Mesenchymal stem cell (in vitro differentiated cells and primary cell): ENCODE measurements around the gene P4HA2.

Source experiments
- DNase-seq: peaks from one replicate; pipeline ENCODE4 v3.0.0-alpha.2; 2013
- H2AFZ ChIP-seq: one replicate; pipeline ENCODE4 v1.6.1; 2013; ENCODE audit warnings: low read depth, mild to moderate bottlenecking, control low read depth, inconsistent platforms, low read length, moderate library complexity
- H2AK5ac ChIP-seq: 2 replicates; pipeline ENCODE4 v1.6.1; 2013; ENCODE audit warnings: low read length, moderate library complexity, mild to moderate bottlenecking, inconsistent platforms; ENCODE audit not compliant: severe bottlenecking
- H2BK120ac ChIP-seq: one replicate; pipeline ENCODE4 v1.6.1; 2013; ENCODE audit warnings: low read depth, mild to moderate bottlenecking, inconsistent platforms, low read length, moderate library complexity
- H2BK12ac ChIP-seq, 2 experiments: one replicate each; pipeline ENCODE4 v1.6.1; 2013; ENCODE audit warnings: inconsistent platforms in 2 of 2, low read length in 2 of 2, mild to moderate bottlenecking in 2 of 2, moderate library complexity in 2 of 2, control low read depth in 1 of 2
- H2BK15ac ChIP-seq: one replicate; pipeline ENCODE4 v1.6.1; 2013; ENCODE audit warnings: mild to moderate bottlenecking, low read depth, inconsistent platforms; ENCODE audit not compliant: poor library complexity, severe bottlenecking
- H2BK5ac ChIP-seq: 2 replicates; pipeline ENCODE4 v1.6.1; 2013; ENCODE audit warnings: low read depth, mild to moderate bottlenecking, low read length, control low read depth, inconsistent platforms; ENCODE audit not compliant: poor library complexity, severe bottlenecking
- H3K14ac ChIP-seq, 2 experiments: one replicate each; pipeline ENCODE4 v1.6.1; 2013; ENCODE audit warnings: inconsistent platforms in 2 of 2, low read length in 2 of 2, control low read depth in 1 of 2, mild to moderate bottlenecking in 1 of 2, moderate library complexity in 1 of 2
- H3K18ac ChIP-seq, 2 experiments: one replicate each; pipeline ENCODE4 v1.6.1; 2013; ENCODE audit warnings: inconsistent platforms in 2 of 2, low read length in 2 of 2, control low read depth in 1 of 2, low read depth in 1 of 2, mild to moderate bottlenecking in 1 of 2
- H3K23ac ChIP-seq, 2 experiments: one replicate each; pipeline ENCODE4 v1.6.1; 2013; ENCODE audit warnings: inconsistent platforms in 2 of 2, low read length in 2 of 2, mild to moderate bottlenecking in 2 of 2, moderate library complexity in 2 of 2, control low read depth in 1 of 2
- H3K27ac ChIP-seq: 2 replicates; pipeline ENCODE4 v1.5.1; 2013; ENCODE audit warnings: mild to moderate bottlenecking, moderate library complexity, low read length, control low read depth, inconsistent platforms; ENCODE audit not compliant: poor library complexity, severe bottlenecking
- H3K27me3 ChIP-seq, 2 experiments: 2 replicates each; pipeline versions ENCODE4 v1.6.1 to v1.7.0; 2013; ENCODE audit warnings: low read length in 2 of 2, mild to moderate bottlenecking in 2 of 2, moderate library complexity in 2 of 2, control low read depth in 1 of 2, inconsistent platforms in 1 of 2; ENCODE audit not compliant: control insufficient read depth in 1 of 2, insufficient read depth in 1 of 2
- H3K36me3 ChIP-seq, 2 experiments: 2 replicates each; pipeline versions ENCODE4 v1.6.1 to v1.7.0; 2013; ENCODE audit warnings: low read length in 2 of 2, control low read depth in 1 of 2, inconsistent platforms in 1 of 2, low read depth in 1 of 2, mild to moderate bottlenecking in 1 of 2; ENCODE audit not compliant: insufficient read depth in 2 of 2, control insufficient read depth in 1 of 2
- H3K4ac ChIP-seq, 2 experiments: one replicate each; pipeline ENCODE4 v1.6.1; 2013; ENCODE audit warnings: inconsistent platforms in 2 of 2, low read length in 2 of 2, mild to moderate bottlenecking in 2 of 2, moderate library complexity in 2 of 2, control low read depth in 1 of 2, low read depth in 1 of 2
- H3K4me1 ChIP-seq: 2 replicates; pipeline ENCODE4 v1.6.1; 2013; ENCODE audit warnings: low read depth, low read length, control low read depth; ENCODE audit not compliant: control insufficient read depth, insufficient read depth
- H3K4me2 ChIP-seq: 2 replicates; pipeline ENCODE4 v1.6.1; 2013; ENCODE audit warnings: low read length, mild to moderate bottlenecking, inconsistent platforms; ENCODE audit not compliant: poor library complexity, severe bottlenecking
- H3K4me3 ChIP-seq, 2 experiments: 2 replicates each; pipeline versions ENCODE4 v1.5.1 to v1.7.0; 2013; ENCODE audit warnings: low read length in 2 of 2, mild to moderate bottlenecking in 2 of 2, control low read depth in 1 of 2, low read depth in 1 of 2; ENCODE audit not compliant: insufficient read depth in 1 of 2
- H3K79me1 ChIP-seq: replicated peaks from 2 replicates; pipeline ENCODE4 v1.6.1; 2013; ENCODE audit warnings: mild to moderate bottlenecking, control low read depth, low read length, inconsistent platforms; ENCODE audit not compliant: poor library complexity, severe bottlenecking
- H3K9ac ChIP-seq: 2 replicates; pipeline ENCODE4 v1.7.0; 2013; ENCODE audit warnings: mild to moderate bottlenecking, low read length, moderate library complexity
- H3K9me3 ChIP-seq: 2 replicates; pipeline ENCODE4 v1.7.0; 2013; ENCODE audit warnings: mild to moderate bottlenecking, low read length; ENCODE audit not compliant: control insufficient read depth
- H4K8ac ChIP-seq: one replicate; pipeline ENCODE4 v1.6.1; 2013; ENCODE audit warnings: inconsistent platforms, mild to moderate bottlenecking, low read length, moderate library complexity
- H4K91ac ChIP-seq: one replicate; pipeline ENCODE4 v1.6.1; 2013; ENCODE audit warnings: mild to moderate bottlenecking, low read length, inconsistent platforms
- WGBS: methylation state at CpG from one replicate; pipeline ENCODE4 v1.1.7; 2013; ENCODE audit warnings: mixed read lengths; 5-methylcytosine and 5-hydroxymethylcytosine counted together

The P4HA2 gene

DNA sequence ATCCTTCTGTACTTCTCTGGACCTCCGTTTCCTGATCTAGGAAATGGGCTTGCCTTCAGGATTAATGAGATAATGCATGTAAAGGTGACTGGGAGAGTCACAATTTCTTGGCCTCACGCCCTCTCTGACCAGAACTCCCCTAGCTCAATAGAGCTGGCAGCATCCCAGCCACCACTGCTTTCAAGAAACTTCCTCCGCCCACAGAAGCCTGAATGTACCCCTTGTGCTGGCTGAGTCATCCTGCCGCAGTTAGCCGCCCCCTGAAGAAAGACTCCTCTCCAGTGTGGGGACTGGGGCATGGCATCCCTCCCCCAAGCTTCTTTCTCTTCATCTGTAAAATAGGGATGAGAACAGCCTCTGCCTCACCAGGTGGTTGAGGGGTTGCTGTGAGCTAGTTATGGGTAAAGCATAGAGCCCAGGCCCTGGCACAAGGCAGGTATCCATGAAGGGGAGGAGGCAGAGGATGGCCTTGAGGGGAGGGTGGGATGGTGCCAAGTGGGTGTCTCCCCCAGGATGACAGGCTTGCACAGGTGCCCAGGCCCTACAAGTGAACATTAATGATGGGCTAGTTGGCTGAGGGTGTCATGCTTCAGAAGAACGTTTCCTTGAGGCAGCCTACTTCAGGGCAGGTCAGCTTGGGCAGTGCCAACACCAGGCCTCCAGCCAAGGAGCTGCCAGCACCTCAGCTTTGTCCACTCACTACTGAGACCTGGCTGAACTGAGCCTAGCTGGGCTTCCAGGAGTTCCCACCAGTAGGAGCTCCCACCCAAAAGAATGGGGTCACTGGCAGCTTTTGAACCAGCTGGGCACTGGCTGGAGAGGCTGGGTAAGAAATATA is 33.3 kb upstream of the P4HA2 start:
- Histone ChIP-seq H4K8ac (peak overlapping the region; percentile 38), H2AFZ (no peak overlapping the region), H3K4ac (peak overlapping the region in 1 of 2 experiments; percentile 40), H3K27me3 (no peaks in the 10 kb centered on the region), H3K23ac (no peak overlapping the region), H2BK15ac (peak overlapping the region; percentile 74), H3K27ac (peak overlapping the region; percentile 30), H3K9ac (peak overlapping the region; percentile 96), H3K14ac (peak overlapping the region in 1 of 2 experiments; percentile 73), H3K18ac (peak overlapping the region; percentile 61 to 81), H3K4me3 (peak overlapping the region in 1 of 2 experiments; percentile 85), H3K79me1 (peaks cover 21% of the 10 kb centered on the region), H2BK12ac (peak overlapping the region; percentile 49 to 75), H2BK120ac (peak overlapping the region; percentile 59), H3K4me2 (no peak overlapping the region), H3K4me1 (peaks cover 71% of the 10 kb centered on the region), H2BK5ac (no peak overlapping the region), H3K36me3 (peaks cover 17 to 34% of the 10 kb centered on the region in 2 experiments), H2AK5ac (peak overlapping the region; percentile 69), H4K91ac (peak overlapping the region; percentile 84), H3K9me3 (no peaks in the 10 kb centered on the region)
- peak; percentile 88 for DNase-seq
- WGBS, result 29% methylated on average over 5 of the region's 6 CpGs

DNA sequence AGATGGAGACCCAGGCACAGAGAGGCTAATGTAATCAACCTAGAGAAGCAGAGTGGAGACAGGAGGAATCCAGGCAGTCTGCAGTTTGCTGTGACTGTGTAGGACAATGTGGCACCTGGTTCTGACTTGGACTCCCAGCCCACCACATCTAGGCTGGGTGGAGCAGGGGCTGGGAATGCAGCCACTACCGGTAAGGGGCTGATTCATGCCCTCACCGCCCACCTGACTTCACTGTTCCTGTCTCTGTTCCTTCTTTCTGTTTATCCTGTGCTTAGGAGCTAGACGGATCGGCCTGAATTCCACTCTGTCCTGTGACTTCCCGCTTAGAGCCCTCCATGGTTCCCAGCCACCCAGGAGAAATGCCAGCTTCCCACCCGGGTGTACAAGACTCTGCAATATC is 32.4 kb upstream of the P4HA2 start:
- no peak overlapping the region for H2AFZ ChIP-seq
- peak overlapping the region; percentile 46 to 52 for H3K18ac ChIP-seq
- no peak overlapping the region for H2BK120ac ChIP-seq
- peak overlapping the region; percentile 96 for H3K9ac ChIP-seq
- peak overlapping the region; percentile 19 to 56 for H2BK12ac ChIP-seq
- H2BK5ac ChIP-seq, result no peak overlapping the region
- no peaks in the 10 kb centered on the region for H3K9me3 ChIP-seq
- peak overlapping the region; percentile 23 for H3K4me2 ChIP-seq
- H2AK5ac ChIP-seq, result peak overlapping the region; percentile 1
- peaks cover 63% of the 10 kb centered on the region for H3K4me1 ChIP-seq
- no peak overlapping the region for H3K23ac ChIP-seq
- H3K4ac ChIP-seq, result peak overlapping the region; percentile 32 to 76
- H3K27ac ChIP-seq, result peak overlapping the region; percentile 83
- H4K91ac ChIP-seq, result peak overlapping the region; percentile 97
- WGBS, result 69% methylated on average over 6 of the region's 6 CpGs
- peak; percentile 53 for DNase-seq
- H3K27me3 ChIP-seq, result no peaks in the 10 kb centered on the region
- H2BK15ac ChIP-seq, result no peak overlapping the region
- H3K14ac ChIP-seq, result no peak overlapping the region
- H4K8ac ChIP-seq, result peak overlapping the region; percentile 77
- H3K36me3 ChIP-seq, result peaks cover 16 to 32% of the 10 kb centered on the region in 2 experiments
- H3K4me3 ChIP-seq, result peak overlapping the region in 1 of 2 experiments; percentile 85
- H3K79me1 ChIP-seq, result peaks cover 21% of the 10 kb centered on the region

GRCh38 chr5:132259069-132259851 is 31.6 kb upstream of the P4HA2 start:
- 47% methylated on average over 23 of the region's 24 CpGs for WGBS
- Histone ChIP-seq H3K18ac (peak overlapping the region; percentile 88 to 92), H3K4me2 (peak overlapping the region; percentile 89), H3K9me3 (no peaks in the 10 kb centered on the region), H4K91ac (peak overlapping the region; percentile 87), H3K4ac (peak overlapping the region; percentile 42 to 61), H2BK5ac (no peak overlapping the region), H3K4me3 (peak overlapping the region; percentile 81 to 85), H3K9ac (peak overlapping the region; percentile 96), H2BK12ac (peak overlapping the region; percentile 82 to 85), H2BK15ac (peak overlapping the region; percentile 9), H4K8ac (peak overlapping the region; percentile 83), H3K79me1 (peaks cover 18% of the 10 kb centered on the region), H3K27ac (peak overlapping the region; percentile 85), H2AK5ac (peak overlapping the region; percentile 24), H2BK120ac (peak overlapping the region; percentile 58), H3K27me3 (no peaks in the 10 kb centered on the region), H3K14ac (no peak overlapping the region), H3K36me3 (peaks cover 12 to 25% of the 10 kb centered on the region in 2 experiments), H3K4me1 (peaks cover 59% of the 10 kb centered on the region), H3K23ac (no peak overlapping the region), H2AFZ (no peak overlapping the region)
- peak; percentile 93 for DNase-seq
